HFF-Myc (cell line): ENCODE data around the gene CD4.
"Not testable (repeated sequence)": the region's sequence is repeated elsewhere in the genome, so short reads cannot be mapped to it uniquely, and the experiment has no call there.

Experiments
- DNase-seq: peaks from one replicate; pipeline ENCODE4 v3.0.0-alpha.2; 2011; ENCODE audit warnings: low read depth; ENCODE audit errors: extremely low read depth
- H3K4me3 ChIP-seq: replicated peaks from 2 replicates; pipeline ENCODE4 v1.5.1; 2011; ENCODE audit warnings: low read depth, mild to moderate bottlenecking, control low read depth, low read length
- CTCF ChIP-seq: IDR thresholded peaks from 2 replicates; pipeline ENCODE4 v1.5.1; 2012; ENCODE audit warnings: mild to moderate bottlenecking, low read depth, low read length, control low read depth; ENCODE audit errors: missing control alignments

Gene CD4

DNA sequence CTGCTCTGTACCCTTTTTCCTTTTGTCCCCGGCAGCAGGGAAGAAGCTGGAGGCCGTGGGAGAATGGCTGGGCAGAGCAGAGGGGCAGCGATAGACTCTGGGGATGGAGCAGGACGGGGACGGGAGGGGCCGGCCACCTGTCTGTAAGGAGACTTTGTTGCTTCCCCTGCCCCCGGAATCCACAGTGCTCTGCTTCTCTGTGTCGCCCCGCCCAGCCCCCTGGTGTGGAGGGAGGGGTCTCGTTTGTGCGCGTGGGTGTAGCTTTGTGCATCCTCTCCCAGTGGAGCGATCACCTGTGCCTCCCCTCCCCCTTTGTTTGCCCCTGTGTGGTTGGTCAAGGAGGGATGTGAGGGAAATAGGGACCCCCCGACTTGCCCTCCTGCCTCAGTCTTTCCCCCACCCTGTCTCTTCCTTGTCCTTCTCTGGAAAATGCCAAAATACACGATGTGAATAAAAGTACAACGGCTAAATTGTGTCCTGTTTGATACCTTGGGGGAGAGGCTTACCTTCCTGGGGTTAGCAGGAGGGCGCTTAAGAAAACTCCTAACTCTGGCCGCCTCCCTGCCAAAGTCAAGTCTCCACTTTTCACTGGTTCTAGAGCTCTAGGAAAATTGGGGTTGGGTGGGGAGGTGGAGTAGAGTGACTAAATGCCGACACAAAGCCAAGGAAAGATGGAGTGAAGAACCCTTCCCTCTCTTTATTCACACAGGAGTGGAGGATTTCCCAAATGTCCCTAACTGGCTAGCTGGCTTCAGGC, 77.0 kb downstream of the CD4 start:
- H3K4me3 ChIP-seq: peak overlapping the region; percentile 99
- no peak for TF ChIP-seq CTCF
- no peak for DNase-seq

DNA sequence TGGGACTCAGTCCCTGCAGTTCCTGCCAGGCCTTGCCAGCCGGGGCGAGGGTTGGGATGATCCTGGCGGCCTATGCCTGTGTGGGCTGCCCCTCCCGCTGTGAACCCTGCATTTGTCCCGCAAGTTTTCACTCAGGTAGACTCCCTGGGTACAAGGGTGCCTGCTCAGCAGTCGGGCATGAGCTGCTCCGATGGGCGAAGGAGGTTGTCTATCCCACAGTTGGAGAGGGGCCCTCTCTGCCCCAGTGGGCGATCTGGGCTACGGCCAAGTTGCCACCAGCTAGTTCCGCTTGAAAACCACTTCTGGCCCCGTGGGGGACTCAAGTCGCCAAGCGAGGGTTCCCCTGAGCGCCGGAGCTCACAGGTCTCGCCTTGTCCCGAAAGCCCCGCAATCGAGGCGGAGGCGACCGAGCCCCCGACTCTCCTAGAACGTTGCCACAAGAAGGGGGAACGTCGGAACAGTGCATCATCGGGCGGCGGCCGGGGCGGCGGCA, 77.6 kb downstream of the CD4 start:
- peak overlapping the region; percentile 99 for H3K4me3 ChIP-seq
- no peak for DNase-seq
- TF ChIP-seq CTCF: no peak

- TF ChIP-seq CTCF: no peak
These were observed 78.3 kb downstream of the CD4 start, which contains the start of gene TPI1 for GRCh38 chr12:6867413-6868210. Gene TPI1, plus strand, starts transcription at chr12:6867531. Its CDS starts 36 bp downstream, at chr12:6867567.

DNA sequence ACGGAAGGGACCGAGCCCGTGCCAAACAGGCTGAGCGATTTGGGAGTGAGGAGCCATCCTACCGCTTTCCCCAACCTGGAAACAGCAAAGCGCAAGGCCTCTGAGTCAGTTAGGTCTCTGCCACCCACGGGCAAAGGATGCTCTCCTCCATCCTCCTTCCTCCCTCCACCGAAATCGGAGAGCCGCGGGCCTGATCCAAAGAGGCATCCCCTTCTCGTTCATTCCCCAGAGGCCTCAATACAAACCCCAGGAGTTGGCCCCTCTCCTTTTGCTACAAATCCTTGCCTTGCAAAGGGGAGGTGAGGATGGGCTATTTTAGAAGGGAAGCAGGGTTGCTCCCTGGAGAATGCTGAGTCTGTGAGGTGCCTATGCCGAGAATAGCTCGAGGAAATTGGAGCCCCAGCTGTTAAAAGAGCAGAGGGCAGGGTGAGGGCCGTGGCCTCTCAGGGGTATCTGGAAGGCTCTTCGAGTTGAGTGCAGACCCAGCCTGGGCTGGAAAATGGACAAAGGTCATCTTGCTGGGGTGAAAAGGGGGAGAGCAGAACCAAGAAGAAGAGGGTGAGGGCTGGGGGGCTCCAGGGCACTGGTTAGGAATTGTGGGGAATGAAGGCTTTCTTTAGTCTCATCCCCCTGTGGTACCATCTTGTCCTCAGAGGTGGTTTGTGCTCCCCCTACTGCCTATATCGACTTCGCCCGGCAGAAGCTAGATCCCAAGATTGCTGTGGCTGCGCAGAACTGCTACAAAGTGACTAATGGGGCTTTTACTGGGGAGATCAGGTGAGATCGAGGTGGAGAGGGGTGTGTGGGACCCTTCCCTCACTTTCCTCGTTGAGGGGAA, 79.1 kb downstream of the CD4 start:
- no peak for DNase-seq
- peak overlapping the region; percentile 99 for H3K4me3 ChIP-seq
- TF ChIP-seq CTCF: peak; percentile 28

More at GRCh38 chr12:6867413-6868210, 78.3 kb downstream of the CD4 start, which contains the start of gene TPI1:
- peak within 1 kb of the TSS; percentile 99 for H3K4me3 ChIP-seq
- no peak for DNase-seq

DNA sequence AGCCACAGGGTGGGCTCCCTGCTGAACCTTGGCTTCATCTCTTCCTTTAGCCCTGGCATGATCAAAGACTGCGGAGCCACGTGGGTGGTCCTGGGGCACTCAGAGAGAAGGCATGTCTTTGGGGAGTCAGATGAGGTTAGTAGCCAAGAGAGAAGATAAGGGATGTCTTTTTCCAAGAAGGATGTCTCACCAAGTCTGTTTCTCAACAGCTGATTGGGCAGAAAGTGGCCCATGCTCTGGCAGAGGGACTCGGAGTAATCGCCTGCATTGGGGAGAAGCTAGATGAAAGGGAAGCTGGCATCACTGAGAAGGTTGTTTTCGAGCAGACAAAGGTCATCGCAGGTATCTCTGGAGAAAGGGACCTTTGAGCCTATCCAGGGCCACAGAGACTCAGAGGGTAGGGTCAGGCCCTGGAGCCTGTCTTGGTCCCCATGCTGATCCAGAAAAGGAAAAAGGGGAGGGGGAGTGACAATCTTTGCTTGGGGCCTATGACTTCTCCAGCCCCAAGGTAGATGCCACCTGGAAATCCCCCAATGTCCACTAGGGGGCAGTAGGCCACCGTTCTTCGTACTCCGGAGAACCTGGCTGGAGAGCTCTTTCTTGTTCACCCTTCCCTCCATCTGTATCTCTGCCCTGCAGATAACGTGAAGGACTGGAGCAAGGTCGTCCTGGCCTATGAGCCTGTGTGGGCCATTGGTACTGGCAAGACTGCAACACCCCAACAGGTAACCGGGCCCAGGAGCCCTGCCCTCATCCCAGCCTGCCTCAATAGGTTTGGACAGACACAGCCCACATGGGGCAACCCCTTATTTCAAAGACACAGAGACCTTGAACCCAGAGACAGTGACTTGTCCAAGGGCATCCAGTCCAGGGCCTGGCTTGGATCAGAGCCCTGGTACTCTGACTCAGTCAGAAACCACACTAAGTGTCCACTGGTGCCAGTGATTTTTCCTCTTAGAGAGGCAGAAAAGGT, 80.0 kb downstream of the CD4 start:
- DNase-seq: no peak
- H3K4me3 ChIP-seq: peak overlapping the region; percentile 99
- peak; percentile 86 for TF ChIP-seq CTCF

GRCh38 chr12:6870304-6870703, 81.0 kb downstream of the CD4 start:
- not testable (repeated sequence) for H3K4me3 ChIP-seq, DNase-seq
